Trophoblast cell (in vitro differentiated cells and primary cell): ENCODE data around the gene CCDC9.

Experiments
- DNase-seq, 2 donors: peaks; one replicate each; pipeline ENCODE4 v3.0.0-alpha.2; 2016
- H2AFZ ChIP-seq: 2 replicates; pipeline ENCODE4 v1.6.1; 2013; ENCODE audit warnings: low read length, moderate library complexity, mild to moderate bottlenecking; ENCODE audit not compliant: insufficient read depth, poor library complexity
- H2AK5ac ChIP-seq: 2 replicates; pipeline ENCODE4 v1.6.1; 2013; ENCODE audit warnings: mild to moderate bottlenecking, low read length
- H2BK120ac ChIP-seq: 2 replicates; pipeline ENCODE4 v1.6.1; 2013; ENCODE audit warnings: low read length, mild to moderate bottlenecking, moderate library complexity; ENCODE audit not compliant: insufficient read depth, poor library complexity
- H2BK12ac ChIP-seq: 2 replicates; pipeline ENCODE4 v1.6.1; 2013; ENCODE audit warnings: mild to moderate bottlenecking, low read length, moderate library complexity
- H2BK5ac ChIP-seq: 2 replicates; pipeline ENCODE4 v1.6.1; 2013; ENCODE audit warnings: low read length, low read depth, moderate library complexity, mild to moderate bottlenecking; ENCODE audit not compliant: poor library complexity
- H3K14ac ChIP-seq: 2 replicates; pipeline ENCODE4 v1.6.1; 2013; ENCODE audit warnings: mild to moderate bottlenecking, low read length
- H3K18ac ChIP-seq: 2 replicates; pipeline ENCODE4 v1.6.1; 2013; ENCODE audit warnings: mild to moderate bottlenecking, low read length
- H3K23ac ChIP-seq: 2 replicates; pipeline ENCODE4 v1.6.1; 2013; ENCODE audit warnings: low read length
- H3K27ac ChIP-seq: 2 replicates; pipeline ENCODE4 v1.5.1; 2013; ENCODE audit warnings: low read depth, mild to moderate bottlenecking, inconsistent platforms, low read length, moderate library complexity
- H3K27me3 ChIP-seq: 2 replicates; pipeline ENCODE4 v1.6.1; 2013; ENCODE audit warnings: inconsistent platforms, mild to moderate bottlenecking, low read length, moderate library complexity; ENCODE audit not compliant: insufficient read depth
- H3K36me3 ChIP-seq, 2 experiments: 1 replicate in 1 of 2; 2 replicates in 1 of 2; pipeline ENCODE4 v1.6.1; 2013; ENCODE audit warnings: low read length in 2 of 2, mild to moderate bottlenecking in 2 of 2, moderate library complexity in 1 of 2; ENCODE audit not compliant: insufficient read depth in 2 of 2, control insufficient read depth in 1 of 2
- H3K4ac ChIP-seq: 2 replicates; pipeline ENCODE4 v1.6.1; 2013; ENCODE audit warnings: low read depth, mild to moderate bottlenecking, low read length, moderate library complexity
- H3K4me1 ChIP-seq, 2 experiments: 1 replicate in 1 of 2; 2 replicates in 1 of 2; pipeline ENCODE4 v1.6.1; 2013; ENCODE audit warnings: low read length in 2 of 2, mild to moderate bottlenecking in 2 of 2, moderate library complexity in 1 of 2; ENCODE audit not compliant: insufficient read depth in 2 of 2, control insufficient read depth in 1 of 2
- H3K4me2 ChIP-seq: 2 replicates; pipeline ENCODE4 v1.6.1; 2013; ENCODE audit warnings: inconsistent platforms, mild to moderate bottlenecking, low read length, moderate library complexity
- H3K4me3 ChIP-seq: 2 replicates; pipeline ENCODE4 v1.5.1; 2013; ENCODE audit warnings: mild to moderate bottlenecking, low read depth, low read length, inconsistent platforms
- H3K79me1 ChIP-seq: one replicate; pipeline ENCODE4 v1.6.1; 2013; ENCODE audit warnings: low read length
- H3K79me2 ChIP-seq: 2 replicates; pipeline ENCODE4 v1.6.1; 2013; ENCODE audit warnings: low read length, mild to moderate bottlenecking; ENCODE audit not compliant: control insufficient read depth, insufficient read depth, poor library complexity
- H3K9ac ChIP-seq: 2 replicates; pipeline ENCODE4 v1.6.1; 2013; ENCODE audit warnings: mild to moderate bottlenecking, low read length
- H3K9me3 ChIP-seq: 2 replicates; pipeline ENCODE4 v1.6.1; 2013; ENCODE audit warnings: low read depth, mild to moderate bottlenecking, control low read depth, inconsistent platforms, low read length; ENCODE audit not compliant: insufficient read depth
- H4K12ac ChIP-seq: 2 replicates; pipeline ENCODE4 v1.6.1; 2013; ENCODE audit warnings: low read depth, mild to moderate bottlenecking, low read length, moderate library complexity
- H4K8ac ChIP-seq: 2 replicates; pipeline ENCODE4 v1.6.1; 2013; ENCODE audit warnings: low read depth, mild to moderate bottlenecking, low read length, moderate library complexity
- H4K91ac ChIP-seq: one replicate; pipeline ENCODE4 v1.6.1; 2013; ENCODE audit warnings: low read depth, mild to moderate bottlenecking, low read length, moderate library complexity
- WGBS: extraction: QIAGEN DNeasy Blood & Tissue Kit; methylation state at CpG from one replicate; pipeline ENCODE4 v1.1.7; 2013; ENCODE audit warnings: missing lambda C conversion rate; ENCODE audit not compliant: insufficient read length, insufficient coverage; ENCODE audit errors: extremely low coverage; 5-methylcytosine and 5-hydroxymethylcytosine counted together

The CCDC9 gene

GRCh38 chr19:47269596-47269995 is 13.3 kb downstream of the CCDC9 start:
- DNase-seq, result no peak
- no peak overlapping the region for H4K12ac ChIP-seq
- no peak overlapping the region for H3K4me3 ChIP-seq
- H2AFZ ChIP-seq, result no peak overlapping the region
- peaks cover 17% of the 10 kb centered on the region for H3K79me1 ChIP-seq
- peaks cover 4% of the 10 kb centered on the region for H3K9me3 ChIP-seq
- peaks cover 45 to 46% of the 10 kb centered on the region in 2 experiments for H3K36me3 ChIP-seq
- no peak overlapping the region for H3K4me2 ChIP-seq
- no peak overlapping the region for H2BK12ac ChIP-seq
- H3K79me2 ChIP-seq, result peaks cover 5% of the 10 kb centered on the region
- H3K18ac ChIP-seq, result no peak overlapping the region
- WGBS, result no CpG with 5 or more reads among the region's 7 CpGs
- no peak overlapping the region for H3K9ac ChIP-seq
- no peak overlapping the region for H3K14ac ChIP-seq
- H3K4me1 ChIP-seq, result peaks cover 2 to 11% of the 10 kb centered on the region in 2 experiments
- no peak overlapping the region for H3K23ac ChIP-seq
- no peak overlapping the region for H2AK5ac ChIP-seq
- no peak overlapping the region for H4K8ac ChIP-seq
- no peak overlapping the region for H2BK120ac ChIP-seq
- no peak overlapping the region for H4K91ac ChIP-seq
- no peaks in the 10 kb centered on the region for H3K27me3 ChIP-seq
- H3K27ac ChIP-seq, result no peak overlapping the region
- no peak overlapping the region for H2BK5ac ChIP-seq
- H3K4ac ChIP-seq, result no peak overlapping the region

GRCh38 chr19:47270408-47270807 is 14.1 kb downstream of the CCDC9 start:
- H2AK5ac ChIP-seq, result no peak overlapping the region
- no peak for DNase-seq
- no CpG with 5 or more reads among the region's 10 CpGs for WGBS
- peaks cover 37 to 38% of the 10 kb centered on the region in 2 experiments for H3K36me3 ChIP-seq
- no peak overlapping the region for H2BK5ac ChIP-seq
- no peak overlapping the region for H3K4me3 ChIP-seq
- H3K79me2 ChIP-seq, result peaks cover 10% of the 10 kb centered on the region
- H3K27me3 ChIP-seq, result no peaks in the 10 kb centered on the region
- H3K27ac ChIP-seq, result no peak overlapping the region
- no peak overlapping the region for H2AFZ ChIP-seq
- H3K4me1 ChIP-seq, result peaks cover 8 to 18% of the 10 kb centered on the region in 2 experiments
- no peak overlapping the region for H2BK120ac ChIP-seq
- no peak overlapping the region for H3K4ac ChIP-seq
- no peak overlapping the region for H4K12ac ChIP-seq
- H3K9me3 ChIP-seq, result peaks cover 4% of the 10 kb centered on the region
- no peak overlapping the region for H3K9ac ChIP-seq
- no peak overlapping the region for H3K18ac ChIP-seq
- H3K14ac ChIP-seq, result no peak overlapping the region
- no peak overlapping the region for H2BK12ac ChIP-seq
- no peak overlapping the region for H4K91ac ChIP-seq
- H3K4me2 ChIP-seq, result no peak overlapping the region
- H3K23ac ChIP-seq, result no peak overlapping the region
- H3K79me1 ChIP-seq, result peaks cover 22% of the 10 kb centered on the region
- H4K8ac ChIP-seq, result no peak overlapping the region

- Histone ChIP-seq H3K79me1 (peaks cover 19% of the 10 kb centered on the region), H4K8ac (no peak overlapping the region), H3K9ac (no peak overlapping the region), H2BK12ac (no peak overlapping the region), H4K91ac (no peak overlapping the region), H2AK5ac (no peak overlapping the region), H3K18ac (no peak overlapping the region), H3K4me2 (no peak overlapping the region), H3K9me3 (peaks cover 3% of the 10 kb centered on the region), H3K4me3 (no peak overlapping the region), H3K79me2 (peaks cover 10% of the 10 kb centered on the region), H2BK5ac (no peak overlapping the region), H2AFZ (no peak overlapping the region), H3K27ac (no peak overlapping the region), H3K14ac (no peak overlapping the region), H3K27me3 (no peaks in the 10 kb centered on the region), H3K23ac (no peak overlapping the region), H3K4me1 (peaks cover 16 to 25% of the 10 kb centered on the region in 2 experiments), H2BK120ac (no peak overlapping the region), H4K12ac (no peak overlapping the region), H3K4ac (no peak overlapping the region), H3K36me3 (peaks cover 31 to 37% of the 10 kb centered on the region in 2 experiments)
- DNase-seq, result no peak
- no CpG with 5 or more reads among the region's 6 CpGs for WGBS
These were observed 15.6 kb downstream of the CCDC9 start for GRCh38 chr19:47271949-47272348.

- Histone ChIP-seq H3K79me1 (peaks cover 19% of the 10 kb centered on the region), H2AFZ (no peak overlapping the region), H3K9me3 (peaks cover 3% of the 10 kb centered on the region), H2BK12ac (no peak overlapping the region), H3K14ac (peak overlapping the region; percentile 22), H3K4me3 (peak overlapping the region; percentile 78), H4K91ac (peak overlapping the region; percentile 49), H3K9ac (peak overlapping the region; percentile 77), H3K4me2 (peak overlapping the region; percentile 90), H2AK5ac (peak overlapping the region; percentile 11), H3K36me3 (peaks cover 25 to 30% of the 10 kb centered on the region in 2 experiments), H2BK120ac (peak overlapping the region; percentile 23), H4K8ac (peak overlapping the region; percentile 55), H4K12ac (peak overlapping the region; percentile 17), H3K23ac (no peak overlapping the region), H3K27me3 (no peaks in the 10 kb centered on the region), H3K4me1 (peaks cover 16 to 25% of the 10 kb centered on the region in 2 experiments), H2BK5ac (peak overlapping the region; percentile 8), H3K27ac (peak overlapping the region; percentile 97), H3K79me2 (peaks cover 10% of the 10 kb centered on the region), H3K4ac (peak overlapping the region; percentile 27), H3K18ac (peak overlapping the region; percentile 61)
- peak in 1 of 2 donors; percentile 23 for DNase-seq
- WGBS, result no CpG with 5 or more reads among the region's 42 CpGs
These were observed 16.4 kb downstream of the CCDC9 start for GRCh38 chr19:47272448-47273312.
